GM12875 (cell line): ENCODE measurements around the gene MUL1.

ENCODE experiments used
- H3K4me3 ChIP-seq: one replicate; pipeline ENCODE4 v1.5.1; 2011; ENCODE audit warnings: low read depth, low read length, control low read depth
- TF ChIP-seq, protein P1 (sequence below): IDR thresholded peaks from 2 replicates; pipeline ENCODE4 v1.5.1; 2011; ENCODE audit warnings: low read depth, mild to moderate bottlenecking, control low read depth, inconsistent platforms, low read length, moderate library complexity, borderline replicate concordance; ENCODE audit not compliant: insufficient read depth

The MUL1 gene

DNA sequence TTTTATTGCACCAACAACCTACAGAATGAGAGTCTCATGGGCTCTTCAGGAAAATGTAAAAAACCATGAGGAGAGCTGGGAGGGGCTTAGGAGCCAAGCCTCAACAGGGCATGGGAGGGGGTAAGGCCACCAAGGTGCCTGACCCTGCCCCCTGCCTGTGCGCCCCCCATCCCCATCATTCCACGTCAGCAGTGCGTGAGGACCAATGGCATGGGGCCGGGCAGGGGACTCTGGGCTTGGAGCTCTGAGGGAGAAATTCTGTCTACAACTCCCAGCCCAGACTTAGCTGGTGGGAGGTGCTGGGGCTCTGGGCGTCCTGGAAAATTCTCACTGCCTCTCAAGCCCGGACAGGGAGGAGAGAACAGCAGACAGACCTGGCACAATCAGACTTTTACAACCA, 16.8 kb downstream of the MUL1 start:
- TF ChIP-seq, protein P1, sequence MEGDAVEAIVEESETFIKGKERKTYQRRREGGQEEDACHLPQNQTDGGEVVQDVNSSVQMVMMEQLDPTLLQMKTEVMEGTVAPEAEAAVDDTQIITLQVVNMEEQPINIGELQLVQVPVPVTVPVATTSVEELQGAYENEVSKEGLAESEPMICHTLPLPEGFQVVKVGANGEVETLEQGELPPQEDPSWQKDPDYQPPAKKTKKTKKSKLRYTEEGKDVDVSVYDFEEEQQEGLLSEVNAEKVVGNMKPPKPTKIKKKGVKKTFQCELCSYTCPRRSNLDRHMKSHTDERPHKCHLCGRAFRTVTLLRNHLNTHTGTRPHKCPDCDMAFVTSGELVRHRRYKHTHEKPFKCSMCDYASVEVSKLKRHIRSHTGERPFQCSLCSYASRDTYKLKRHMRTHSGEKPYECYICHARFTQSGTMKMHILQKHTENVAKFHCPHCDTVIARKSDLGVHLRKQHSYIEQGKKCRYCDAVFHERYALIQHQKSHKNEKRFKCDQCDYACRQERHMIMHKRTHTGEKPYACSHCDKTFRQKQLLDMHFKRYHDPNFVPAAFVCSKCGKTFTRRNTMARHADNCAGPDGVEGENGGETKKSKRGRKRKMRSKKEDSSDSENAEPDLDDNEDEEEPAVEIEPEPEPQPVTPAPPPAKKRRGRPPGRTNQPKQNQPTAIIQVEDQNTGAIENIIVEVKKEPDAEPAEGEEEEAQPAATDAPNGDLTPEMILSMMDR, result no peak
- no peak overlapping the region for H3K4me3 ChIP-seq

DNA sequence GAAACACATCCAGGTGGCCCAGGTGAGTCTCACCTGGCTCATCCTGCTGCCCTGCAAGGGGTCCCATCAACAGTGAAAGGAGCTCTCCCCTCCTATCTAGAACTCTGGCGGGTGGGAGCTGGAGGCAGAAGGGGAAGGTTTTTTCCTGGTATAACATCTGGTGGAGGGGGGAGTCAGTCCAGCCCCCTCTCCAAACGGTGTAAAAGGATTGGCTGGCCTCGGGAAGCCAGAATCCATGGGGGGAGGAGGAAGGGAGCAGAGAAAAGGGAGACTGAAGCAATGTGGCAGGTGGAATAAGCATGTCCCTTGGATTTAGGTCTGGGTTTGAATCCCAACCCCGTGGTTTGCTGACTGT, 20.7 kb downstream of the MUL1 start:
- no peak overlapping the region for H3K4me3 ChIP-seq
- TF ChIP-seq, protein P1, result no peak

DNA sequence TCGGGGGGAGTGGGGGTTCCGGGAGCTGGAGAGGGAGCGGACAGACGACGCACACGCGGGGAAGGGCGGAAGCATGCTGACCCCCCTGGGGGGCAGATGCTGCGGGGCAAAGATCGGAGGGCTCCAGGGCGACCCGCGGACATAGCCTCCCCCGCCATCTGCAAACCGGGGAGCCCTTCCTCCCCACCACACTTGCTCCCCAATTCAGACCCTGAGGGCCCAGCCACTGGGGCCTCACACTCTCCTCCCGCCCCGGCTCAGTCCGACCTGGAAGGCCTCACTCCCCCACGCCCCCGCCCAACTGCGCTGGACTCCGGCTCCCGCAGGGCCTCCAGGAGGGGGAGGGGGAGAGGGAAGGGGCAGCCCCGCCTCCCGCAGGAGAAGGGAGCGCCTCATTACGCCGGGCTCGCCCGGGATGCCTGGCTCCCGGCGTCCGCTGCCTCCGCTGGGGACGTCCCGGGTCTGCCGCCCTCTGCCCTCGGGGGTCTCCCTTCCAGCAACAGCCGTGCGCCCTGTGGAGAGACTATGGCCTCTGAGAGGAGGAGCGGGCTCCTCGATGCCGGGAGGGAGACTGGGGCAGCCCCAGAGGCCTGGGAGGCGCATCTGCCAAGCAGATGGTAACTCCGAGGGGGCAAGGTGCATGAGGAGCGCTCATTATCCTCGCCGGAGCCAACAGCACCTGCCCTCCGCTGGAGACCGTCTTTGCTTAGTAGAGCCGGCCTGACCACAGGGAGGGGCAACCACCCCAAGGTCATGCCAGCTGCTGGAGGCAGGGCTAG, 21.3 kb downstream of the MUL1 start:
- H3K4me3 ChIP-seq, result no peak overlapping the region
- TF ChIP-seq, protein P1, result no peak

DNA sequence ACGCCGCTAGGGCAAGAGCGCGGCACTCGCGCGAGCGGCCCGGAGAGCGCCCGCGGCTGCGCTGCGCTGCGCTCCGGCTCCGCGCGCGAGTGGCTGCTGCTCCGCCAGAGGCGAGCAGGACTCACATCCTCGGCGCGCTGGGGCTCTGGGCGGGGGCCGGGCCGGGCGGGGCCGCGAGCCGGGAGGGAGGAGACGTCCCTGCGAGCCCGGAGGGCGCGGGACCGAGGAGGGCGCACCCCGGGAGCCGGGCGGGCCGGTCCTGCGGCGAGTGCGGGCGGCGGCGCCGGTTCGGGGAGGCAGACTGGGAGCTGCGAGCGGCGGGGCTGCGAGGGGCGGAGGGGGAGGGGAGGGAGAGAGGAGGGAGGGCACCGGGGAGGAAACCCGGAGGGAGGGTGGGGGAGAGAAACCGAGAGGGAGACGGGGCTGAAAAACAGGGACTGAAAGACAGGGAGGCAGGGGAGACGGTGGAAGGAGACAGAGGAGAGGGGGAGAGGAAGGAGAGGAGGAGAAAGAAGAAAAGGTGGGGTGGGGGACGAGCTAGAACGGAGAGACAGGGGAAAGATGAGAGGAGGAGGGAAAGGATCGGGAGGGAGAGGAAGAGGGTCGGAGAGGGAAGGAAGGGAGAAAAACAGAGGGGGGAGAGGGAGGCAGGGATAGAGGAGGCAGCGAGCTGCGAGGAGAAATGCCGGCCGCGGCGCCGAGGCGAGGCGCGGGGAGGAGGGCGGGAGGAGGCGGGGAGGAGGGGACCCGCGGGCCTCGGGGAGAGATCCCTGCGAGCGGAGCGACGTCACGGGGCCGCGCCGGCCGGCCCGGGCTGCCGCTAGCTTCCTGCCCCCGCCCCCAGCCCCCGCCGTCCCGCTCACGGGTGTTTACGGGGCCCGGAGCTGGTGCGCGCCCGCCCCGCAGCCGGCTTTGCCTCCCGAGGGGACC, 22.2 kb downstream of the MUL1 start, which contains the start of gene CAMK2N1:
TSS of gene CAMK2N1 (minus strand) at position 684 of the 930 bp plus-strand sequence. CDS start 831 bp downstream, outside the sequence.
- H3K4me3 ChIP-seq, result no peak within 1 kb of the TSS
- TF ChIP-seq, protein P1, result no peak

DNA sequence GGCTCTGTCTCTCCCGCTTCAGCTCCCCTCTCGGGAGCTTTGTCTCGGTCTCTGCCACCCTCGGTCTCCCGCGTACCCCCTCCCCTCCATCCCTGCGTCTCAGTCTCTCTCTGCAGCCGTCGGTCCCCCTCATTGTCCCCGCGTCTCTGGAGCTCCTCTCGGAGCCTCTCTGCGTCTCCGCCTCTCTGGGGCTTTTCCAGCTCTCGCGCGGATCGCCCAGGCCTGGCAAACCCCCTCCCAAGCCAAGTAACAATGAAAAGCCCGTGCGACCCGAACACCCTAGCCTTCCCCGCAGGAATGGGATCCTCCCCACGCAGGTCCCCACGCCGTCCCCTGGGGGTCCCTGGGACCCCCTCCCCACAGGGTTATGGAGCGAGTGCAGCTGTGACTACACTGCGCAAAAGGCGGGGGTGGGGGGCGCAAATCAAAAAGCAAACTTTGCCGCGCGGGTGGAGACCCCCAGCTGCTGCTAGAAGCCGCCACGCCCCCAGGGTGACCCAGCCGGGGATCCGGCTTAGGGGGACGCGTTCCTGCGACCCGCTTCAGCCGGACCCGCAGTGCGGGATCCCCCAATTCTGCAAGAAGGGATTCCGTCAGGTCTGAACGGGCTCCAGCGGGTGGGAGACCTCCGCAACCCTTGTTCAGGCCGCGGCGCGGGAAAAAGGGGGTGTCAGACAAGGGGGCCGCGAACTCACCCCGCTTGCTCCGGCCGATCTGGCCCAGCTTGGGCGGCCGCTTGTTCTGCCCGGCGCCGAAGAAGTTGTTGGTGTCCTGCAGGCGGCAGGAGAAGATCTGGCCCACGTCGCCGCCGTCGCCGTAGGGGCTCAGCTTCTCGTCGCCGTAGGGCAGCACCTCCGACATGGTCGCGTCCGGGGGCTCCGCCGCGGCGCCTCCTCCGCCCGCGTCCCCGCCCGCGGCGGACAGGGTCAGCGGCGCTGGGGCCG, 23.2 kb downstream of the MUL1 start:
- no peak overlapping the region for H3K4me3 ChIP-seq
- TF ChIP-seq, protein P1, result no peak

DNA sequence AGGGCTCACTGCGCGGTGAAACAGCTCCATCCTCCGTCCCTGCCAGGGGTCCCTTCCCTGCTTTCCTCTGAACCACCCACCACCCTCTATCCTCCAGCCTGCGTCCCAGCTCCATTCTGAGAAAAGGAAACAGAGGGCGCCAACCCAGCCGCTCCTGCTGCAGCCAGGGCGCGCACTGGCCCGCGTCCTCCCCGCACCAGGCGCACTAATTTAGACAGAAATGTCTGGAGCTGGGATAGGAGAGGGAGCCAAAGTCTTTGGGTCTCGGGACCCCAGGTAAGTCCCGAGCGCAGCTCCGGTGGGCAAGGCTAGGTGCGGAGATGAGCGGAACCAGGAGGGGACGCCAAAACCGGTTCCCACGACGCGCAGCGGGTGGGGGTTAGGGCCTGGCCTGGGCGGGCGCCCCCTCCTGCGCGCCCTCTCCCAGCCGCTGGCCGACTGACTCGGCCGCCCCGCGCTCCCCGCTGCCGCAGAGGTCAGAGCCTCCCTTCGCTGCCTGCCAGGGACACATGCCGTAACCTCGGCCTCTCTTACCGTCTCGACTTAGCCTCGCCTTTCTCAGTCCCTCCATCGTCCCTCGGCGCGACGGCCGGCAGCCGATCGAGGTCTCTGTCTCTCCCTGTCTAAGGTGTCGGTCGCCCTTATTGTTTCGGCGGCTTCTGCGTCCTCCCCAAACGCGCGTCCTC, 24.0 kb downstream of the MUL1 start:
- no peak overlapping the region for H3K4me3 ChIP-seq
- TF ChIP-seq, protein P1, result no peak
